GM11168 (cell line): ENCODE data around the gene DCTN4.

Experiments used
- in situ Hi-C: fragments of 300-500 bp; cut with MboI; formaldehyde crosslinking; loops from one replicate; pipeline ENCODE4 v1.12.0; 2022; ENCODE audit warnings: low sequenced_read_pairs; ENCODE audit not compliant: unreplicated experiment

DCTN4 gene

DNA sequence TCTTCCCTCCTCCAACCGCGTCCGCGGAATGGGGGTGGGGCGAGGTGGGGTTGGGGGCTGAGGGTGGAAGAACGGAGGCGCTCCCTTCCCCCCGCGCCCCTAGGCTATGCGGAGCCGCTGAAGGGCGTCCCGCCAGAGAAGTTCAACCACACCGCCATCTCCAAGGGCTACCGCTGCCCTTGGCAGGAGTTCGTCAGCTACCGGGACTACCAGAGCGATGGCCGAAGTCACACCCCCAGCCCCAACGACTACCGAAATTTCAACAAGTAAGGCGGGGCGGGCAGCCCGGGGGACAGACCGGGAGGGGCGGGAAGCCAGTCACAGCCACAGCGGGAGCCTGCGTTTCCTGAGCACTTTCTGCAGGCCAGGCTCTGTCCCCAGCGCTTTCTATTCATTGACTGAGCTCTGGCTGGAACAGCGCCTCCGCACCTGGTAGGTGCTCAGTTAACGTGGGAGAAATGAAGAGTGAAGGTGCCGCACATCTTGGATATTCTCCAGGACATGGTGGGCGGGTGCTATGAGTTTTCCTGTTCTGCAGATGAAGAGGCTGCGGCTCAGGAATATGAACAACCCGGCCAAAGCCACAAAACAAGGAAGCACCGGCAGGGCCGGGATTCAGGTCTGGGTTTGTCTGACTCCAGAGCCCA, 86.5 kb downstream of the DCTN4 start:
- in situ Hi-C loops = loop anchor here (25.0 kb wide), 1 partner anchor 210 kb away; no protein-coding TSS in a partner anchor

DNA sequence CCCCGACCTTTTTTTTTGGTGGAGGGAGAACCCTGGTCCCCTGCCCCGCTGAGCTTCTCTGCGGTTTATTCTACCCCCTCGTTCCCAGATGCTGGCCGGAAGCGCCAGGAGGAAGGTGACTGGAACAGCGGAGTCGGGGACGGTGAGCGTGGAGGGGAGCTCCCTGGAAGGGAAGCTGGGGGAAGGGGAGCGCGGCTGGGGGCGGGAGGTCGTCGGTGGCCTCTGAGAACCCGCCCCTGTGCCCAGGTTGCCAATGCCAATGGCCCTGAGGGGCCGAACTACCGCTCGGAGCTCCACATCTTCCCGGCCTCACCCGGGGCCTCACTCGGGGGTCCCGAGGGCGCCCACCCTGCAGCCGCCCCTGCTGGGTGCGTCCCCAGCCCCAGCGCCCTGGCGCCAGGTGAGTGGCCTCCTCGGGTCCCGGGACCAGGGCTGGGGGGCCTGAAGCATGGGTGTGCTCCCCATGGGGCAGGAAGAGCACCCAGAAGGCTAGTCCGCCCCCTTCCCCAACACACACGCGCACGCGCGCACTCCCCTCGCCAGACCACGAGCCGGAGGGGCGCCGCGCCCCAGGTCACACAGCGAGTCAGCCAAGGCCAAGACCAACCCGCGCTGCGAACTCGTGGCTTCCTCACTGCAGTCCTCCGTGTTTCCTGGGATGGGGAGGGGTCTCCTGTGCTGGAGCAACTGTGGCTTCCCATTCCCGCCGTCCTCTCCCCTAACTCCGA, 87.1 kb downstream of the DCTN4 start:
- in situ Hi-C loops = loop anchor here (25.0 kb wide), 1 partner anchor 209 kb away; no protein-coding TSS in a partner anchor

DNA sequence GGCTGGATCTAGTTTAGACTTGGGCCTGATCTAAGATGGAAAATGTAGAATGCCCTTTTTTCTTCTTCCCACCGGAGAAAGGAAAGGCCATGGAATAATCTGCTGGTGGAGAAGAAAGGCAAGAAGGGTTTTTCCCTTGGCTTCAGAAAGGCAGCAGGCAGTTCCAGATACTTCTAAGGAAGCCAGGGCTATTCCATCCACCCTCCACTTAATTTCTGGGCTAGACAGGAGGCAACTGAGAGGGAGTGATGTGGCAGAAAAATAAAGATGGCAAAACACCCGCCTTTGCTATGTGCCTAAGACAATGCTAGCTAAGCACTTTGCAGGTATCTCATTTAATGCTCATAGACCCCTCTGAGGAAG, 87.9 kb downstream of the DCTN4 start:
- in situ Hi-C loops = loop anchor here (25.0 kb wide), 1 partner anchor 209 kb away; no protein-coding TSS in a partner anchor

DNA sequence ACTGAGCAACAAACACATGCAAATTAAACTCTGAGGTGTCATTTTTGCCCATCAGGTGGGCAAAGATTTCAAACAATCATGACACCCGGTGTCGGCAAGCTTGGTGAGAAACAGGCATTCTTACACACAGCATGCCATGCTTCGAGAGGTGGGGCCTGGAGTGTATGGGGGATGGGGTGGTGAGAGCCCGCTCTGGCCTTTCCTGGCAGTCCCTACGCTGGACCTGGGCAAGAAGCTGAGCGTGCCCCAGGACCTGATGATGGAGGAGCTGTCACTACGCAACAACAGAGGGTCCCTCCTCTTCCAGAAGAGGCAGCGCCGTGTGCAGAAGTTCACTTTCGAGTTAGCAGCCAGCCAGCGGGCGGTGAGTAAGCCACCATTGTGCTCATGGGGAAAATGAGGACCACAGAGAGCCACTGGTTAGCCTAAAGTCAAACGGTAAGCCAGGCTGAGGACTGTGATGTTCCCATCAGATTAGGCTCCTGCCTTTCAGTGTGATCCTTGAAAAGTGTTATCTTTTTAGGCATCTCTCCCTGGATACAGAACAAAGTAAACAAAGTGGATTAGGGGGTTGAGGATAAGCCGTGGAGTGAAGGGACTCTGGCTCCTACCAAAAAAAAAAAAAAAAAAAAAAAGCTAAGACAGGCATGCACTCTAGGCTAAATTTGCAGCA, 88.4 kb downstream of the DCTN4 start:
- in situ Hi-C loops = loop anchor here (25.0 kb wide), 1 partner anchor 208 kb away; no protein-coding TSS in a partner anchor

DNA sequence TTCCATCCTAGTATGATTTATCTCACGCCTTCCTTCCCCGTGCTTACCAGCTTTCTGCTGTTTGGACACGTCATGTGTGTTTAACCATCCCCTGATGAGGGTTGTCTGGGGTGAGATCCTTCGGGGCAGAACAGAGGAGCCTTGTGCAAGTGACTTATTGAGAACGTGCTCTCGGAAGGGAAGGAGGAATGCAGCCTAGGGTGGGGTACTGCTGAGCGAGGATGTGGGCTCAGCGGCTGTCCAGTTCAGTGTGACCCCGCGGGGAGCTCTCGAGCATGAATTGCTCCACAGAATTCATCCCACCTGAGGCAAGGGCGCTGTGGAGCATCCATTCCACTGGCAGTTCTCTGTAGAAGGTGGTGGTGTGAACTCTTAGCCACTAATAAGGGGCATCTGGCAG, 93.8 kb downstream of the DCTN4 start:
- in situ Hi-C loops = loop anchor here (25.0 kb wide), 1 partner anchor 203 kb away; no protein-coding TSS in a partner anchor

DNA sequence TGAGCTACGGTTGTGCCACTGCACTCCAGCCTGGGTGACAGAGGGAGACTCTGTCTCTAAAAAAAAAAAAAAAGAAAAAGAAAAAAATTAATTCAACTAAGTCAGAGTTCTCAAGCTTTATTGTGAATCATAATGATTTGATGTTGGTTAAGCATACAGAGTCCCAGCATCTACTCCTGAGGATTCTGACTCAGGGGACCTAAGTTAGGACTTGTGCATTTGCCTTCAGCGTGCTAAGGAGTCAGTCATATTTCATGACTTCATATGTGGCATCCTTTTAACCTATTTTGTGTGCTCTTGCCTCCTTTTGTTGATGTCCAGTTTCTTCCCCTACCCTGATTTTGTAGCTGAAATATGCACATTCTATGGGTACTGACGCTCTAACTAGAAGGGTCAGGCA, 94.9 kb downstream of the DCTN4 start:
- in situ Hi-C loops = loop anchor here (25.0 kb wide), 1 partner anchor 202 kb away; no protein-coding TSS in a partner anchor

DNA sequence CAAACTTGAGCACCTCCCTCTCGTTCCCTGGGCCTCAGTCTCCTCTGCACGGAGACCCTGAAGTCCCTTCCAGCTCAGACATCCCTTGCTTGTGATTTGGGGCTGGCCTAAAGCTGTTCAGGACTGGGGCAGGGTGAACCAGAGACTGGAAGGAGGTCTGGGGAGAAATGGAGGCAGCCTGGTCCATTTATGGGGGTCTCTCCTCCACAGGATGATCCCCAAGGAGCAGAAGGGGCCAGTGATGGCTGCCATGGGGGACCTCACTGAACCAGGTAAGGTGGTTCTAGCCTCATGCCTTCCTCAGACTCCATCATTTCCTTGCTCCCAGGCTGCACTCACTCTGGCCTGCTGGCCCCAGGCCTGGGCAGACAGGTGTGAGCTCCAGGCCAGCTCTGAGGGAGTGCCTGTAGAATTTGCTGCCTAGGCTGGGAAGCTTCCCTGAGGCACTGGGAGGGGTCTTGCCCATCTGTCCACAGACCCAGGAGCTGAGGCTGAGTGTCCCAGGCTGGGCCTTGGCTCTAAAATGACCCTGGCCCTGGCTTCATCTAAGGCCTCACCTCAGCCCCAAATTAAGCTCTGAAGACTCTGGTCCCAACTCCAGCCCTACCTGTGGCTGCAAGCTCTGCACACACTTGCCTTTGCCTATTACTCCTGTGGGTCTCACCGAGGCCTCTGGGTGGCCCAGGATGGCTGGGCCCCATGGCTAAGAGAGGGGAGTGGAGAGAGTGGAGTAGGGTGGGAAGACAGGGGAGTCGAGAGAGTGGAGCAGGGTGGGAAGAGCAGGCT, 95.9 kb downstream of the DCTN4 start:
- in situ Hi-C loops = loop anchor here (25.0 kb wide), 1 partner anchor 201 kb away; no protein-coding TSS in a partner anchor

DNA sequence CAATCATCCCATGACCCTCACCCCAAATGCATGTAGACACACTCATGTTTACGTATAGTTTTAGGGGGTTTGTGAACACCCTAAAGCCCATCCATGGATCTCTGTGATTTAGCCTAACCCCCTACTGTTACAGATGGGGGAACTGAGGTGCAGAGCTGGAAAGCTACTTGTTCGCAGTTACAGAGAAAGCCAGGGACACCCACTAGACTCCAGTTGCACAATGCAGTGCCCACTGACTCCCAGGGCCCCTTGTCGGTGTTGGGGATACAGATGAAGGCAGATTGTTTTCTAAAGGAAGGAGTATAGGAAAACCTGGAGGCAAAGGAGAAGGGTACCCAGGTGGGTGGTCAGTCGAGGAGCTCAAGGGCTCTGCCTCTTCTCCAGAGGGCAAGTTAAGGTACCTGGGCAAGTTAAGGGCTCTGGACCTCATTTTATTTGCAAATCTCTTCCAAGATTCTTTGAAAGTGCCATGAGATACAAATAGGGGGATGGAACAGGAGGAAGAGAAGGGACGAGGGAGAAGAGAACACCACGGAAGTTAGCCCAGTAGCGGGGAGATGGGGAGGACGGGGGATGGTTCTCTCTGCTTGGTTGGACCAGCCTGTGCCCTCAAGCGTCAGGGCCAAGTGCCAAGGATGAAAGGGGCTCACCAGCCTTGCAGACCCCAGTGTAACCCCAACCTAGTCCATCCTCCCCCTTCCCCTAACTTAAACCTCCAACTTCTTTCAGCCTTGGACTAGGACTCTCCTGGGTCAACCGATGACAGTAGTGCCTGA, 96.8 kb downstream of the DCTN4 start:
- in situ Hi-C loops = loop anchor here (25.0 kb wide), 1 partner anchor 200 kb away; no protein-coding TSS in a partner anchor

DNA sequence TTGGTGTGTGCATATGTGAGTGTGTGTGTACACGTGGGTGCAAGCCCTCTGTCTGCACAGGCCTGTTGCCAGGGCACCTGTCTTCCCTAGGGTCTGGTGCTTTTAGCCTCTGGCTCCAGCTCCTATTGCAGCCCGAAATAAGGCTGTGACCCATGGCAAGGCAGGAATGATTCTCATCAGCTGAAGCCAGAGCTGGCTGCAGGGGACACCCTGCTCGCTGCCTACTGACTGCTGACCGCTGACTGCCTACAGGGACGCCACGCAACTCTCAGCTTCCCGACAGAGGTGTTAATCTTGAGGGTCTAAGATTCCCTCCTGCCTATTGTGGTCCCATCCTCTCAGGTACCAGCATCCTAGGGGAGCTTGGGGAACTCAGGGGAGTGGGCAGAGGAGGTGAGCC, 97.7 kb downstream of the DCTN4 start, which contains the start of gene MYOZ3:
MYOZ3 (plus strand) TSS at position 166 of the 400 bp plus-strand sequence. CDS start 1,691 bp downstream, outside the sequence.
- in situ Hi-C loops = loop anchor here (25.0 kb wide), 1 partner anchor 199 kb away; no protein-coding TSS in a partner anchor

DNA sequence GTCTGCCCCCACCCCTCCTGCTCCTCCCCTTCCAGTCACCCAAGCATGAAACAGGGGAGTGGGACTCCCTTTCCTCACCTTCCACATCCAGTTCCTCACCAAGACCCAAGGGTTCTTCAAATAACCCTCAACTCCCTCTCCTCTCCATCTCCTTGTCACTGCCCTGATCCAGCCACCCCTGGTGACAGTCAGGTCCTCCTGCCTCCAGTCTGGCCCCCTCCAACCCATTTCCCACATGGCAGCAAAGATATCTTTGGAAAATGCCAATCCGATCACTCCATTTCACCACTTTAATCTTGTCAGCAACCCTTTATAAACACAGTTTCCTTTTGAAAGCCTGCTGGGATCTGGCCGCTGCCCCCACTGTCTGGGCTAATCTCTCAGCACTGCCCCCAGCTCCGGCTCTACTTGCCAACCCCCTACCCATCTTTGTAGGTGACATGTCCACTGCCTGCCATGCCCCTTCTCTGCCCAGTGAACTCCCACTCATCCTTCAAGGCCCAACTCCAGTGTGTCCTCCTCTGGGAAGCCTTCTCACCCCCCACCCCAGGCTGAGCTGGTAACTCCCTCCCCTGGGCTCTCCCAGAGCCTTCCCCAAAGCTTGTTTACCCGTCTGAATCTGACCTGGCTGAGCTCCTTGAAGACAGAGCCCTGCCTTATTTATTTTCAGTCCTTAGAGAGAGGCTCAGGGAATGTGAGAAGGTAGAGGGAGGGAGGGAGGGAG, 98.5 kb downstream of the DCTN4 start:
- in situ Hi-C loops = loop anchor here (25.0 kb wide), 1 partner anchor 198 kb away; no protein-coding TSS in a partner anchor

DNA sequence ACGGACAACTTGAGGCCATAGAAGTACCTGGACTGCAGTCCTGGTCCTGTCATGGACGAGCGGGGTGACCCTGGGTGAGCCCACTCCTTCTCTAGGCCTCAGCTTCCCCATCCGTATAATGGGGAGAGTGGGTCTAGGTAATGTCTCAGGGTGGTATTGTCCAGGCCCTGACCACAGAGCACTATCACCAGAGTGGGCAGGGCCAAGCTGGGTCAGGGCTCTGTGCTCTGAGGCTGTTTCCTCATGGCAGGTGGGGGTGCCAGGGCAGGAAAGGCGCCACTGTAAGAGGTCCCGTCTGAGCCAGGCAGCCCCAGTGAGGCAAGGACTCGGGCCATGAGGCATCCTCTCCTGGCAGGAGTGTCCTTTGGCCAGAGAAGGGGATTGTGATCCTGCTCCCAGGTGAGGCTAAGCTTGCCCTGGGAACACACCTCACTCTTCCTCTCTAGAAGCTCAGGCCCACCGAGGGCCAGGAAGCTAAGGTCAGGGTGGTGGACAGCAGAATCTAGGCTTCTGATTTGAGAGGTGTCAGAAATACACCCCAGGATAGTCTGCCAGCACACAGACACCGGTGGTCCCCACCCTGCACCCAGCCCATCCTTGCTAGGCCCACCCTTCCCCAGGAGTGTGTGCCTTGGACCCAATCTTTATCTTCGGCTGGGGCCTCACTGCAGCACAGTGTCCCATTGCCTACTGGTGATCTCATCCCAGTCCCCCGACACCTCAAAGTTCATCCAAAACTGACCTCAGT, 99.3 kb downstream of the DCTN4 start:
- in situ Hi-C loops = loop anchor here (25.0 kb wide), 1 partner anchor 197 kb away; no protein-coding TSS in a partner anchor

DNA sequence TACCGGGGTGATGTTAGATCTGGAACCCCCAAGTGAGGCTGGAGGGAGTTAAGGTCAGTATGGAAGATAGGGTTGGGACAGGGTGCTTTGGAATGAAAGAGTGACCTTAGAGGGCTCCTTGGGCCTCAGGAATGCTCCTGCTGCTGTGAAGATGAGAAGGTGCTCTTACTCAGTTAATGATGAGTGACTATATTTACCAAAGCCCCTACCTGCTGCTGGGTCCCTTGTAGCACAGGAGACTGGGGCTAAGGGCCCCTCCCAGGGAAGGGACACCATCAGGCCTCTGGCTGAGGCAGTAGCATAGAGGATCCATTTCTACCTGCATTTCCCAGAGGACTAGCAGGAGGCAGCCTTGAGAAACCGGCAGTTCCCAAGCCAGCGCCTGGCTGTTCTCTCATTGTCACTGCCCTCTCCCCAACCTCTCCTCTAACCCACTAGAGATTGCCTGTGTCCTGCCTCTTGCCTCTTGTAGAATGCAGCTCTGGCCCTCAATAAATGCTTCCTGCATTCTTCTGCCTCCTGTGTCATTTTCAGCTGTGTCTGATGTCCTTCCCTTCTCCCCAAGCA, 100.0 kb downstream of the DCTN4 start:
- in situ Hi-C loops = loop anchor here (25.0 kb wide), 1 partner anchor 196 kb away; no protein-coding TSS in a partner anchor
